SIG-M5 treated with dmso at 0.1 percent for 504 hours (cell line): ENCODE results near the gene EIF4ENIF1.
"Not testable (repeated sequence)": the region's sequence is repeated elsewhere in the genome, so short reads cannot be mapped to it uniquely, and the experiment has no call there.

Source experiments
- DNase-seq: peaks from one replicate; lab custom pipeline; 2025; ENCODE audit not compliant: unreplicated experiment; lab: John Stamatoyannopoulos, UW

The EIF4ENIF1 gene

DNA sequence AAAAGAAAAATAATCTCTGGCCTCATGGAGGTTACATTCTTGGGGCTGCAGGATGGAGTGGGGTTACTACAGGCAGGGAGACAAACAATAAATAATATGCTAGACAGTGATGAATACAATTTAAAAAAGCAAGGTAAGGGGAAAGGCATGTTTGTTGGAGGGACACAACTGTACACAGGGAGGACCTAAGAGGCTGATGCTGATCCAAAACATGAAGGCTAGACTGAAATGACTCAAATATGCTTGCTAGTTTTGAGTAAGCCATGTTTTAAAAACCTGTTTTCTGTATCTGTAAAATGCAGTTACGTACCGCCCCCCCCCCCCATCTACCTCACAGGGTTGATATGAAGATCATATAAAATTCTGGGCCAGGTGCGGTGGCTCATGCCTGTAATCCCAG, 44.0 kb downstream of the EIF4ENIF1 start:
- no peak for DNase-seq

- DNase-seq, result no peak
Observed at GRCh38 chr22:31443516-31443915, 46.1 kb downstream of the EIF4ENIF1 start.

DNA sequence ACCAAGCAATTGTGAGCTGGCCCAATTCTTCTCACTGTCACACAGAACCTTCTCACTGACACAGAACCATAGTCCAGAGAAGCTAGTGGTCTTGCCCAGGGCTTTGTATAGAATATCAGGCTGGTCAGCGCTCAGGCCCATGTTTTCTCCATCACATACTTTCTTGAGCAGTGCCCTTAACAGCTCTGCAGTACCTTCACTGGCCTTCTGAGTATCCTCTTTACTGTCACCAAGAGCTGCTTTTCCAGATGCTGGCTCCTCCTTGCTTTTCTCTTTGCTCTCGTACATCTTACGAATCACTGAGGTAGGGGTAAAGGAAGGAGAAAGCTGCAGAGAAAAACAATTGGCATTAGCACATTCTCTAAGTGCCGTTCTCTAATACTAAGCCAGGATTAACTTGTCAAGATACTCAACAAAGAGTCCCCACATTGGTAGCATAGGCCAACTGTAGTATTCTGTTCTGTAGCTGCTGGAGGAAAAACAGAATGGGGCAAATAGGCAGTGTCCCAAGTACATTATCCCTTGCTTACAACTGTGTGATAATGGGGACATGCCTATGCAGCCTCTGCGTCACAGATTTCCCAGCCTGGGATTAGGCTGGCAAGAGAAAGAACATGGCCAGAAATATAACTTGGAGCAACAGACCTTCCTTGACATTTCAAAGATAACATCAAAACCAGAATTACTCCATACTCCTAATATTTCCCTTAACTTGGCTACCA, 46.7 kb downstream of the EIF4ENIF1 start:
- no peak for DNase-seq

DNA sequence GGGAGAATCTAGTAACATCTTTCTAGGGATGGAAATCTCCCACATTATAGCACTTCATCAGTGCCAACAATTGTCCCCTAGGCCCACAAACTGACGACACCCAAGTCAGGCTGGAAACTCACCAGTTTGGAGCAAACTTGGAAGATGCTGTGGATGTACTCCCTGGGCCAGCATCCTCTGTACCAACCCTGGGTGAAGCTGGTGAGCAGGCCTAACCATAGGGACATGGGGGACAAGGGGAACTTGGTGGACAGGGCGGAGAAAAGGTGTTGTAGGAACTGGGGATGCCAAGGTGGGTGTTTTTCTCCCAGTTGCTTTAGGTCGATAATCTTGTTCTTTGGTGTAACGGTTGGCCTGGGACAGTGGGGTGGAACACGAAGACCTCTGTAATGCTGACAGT, 48.0 kb downstream of the EIF4ENIF1 start:
- DNase-seq, result no peak

- DNase-seq, result no peak
Observed at GRCh38 chr22:31440681-31441080, 49.0 kb downstream of the EIF4ENIF1 start.

- DNase-seq, result no peak
Observed at GRCh38 chr22:31439808-31440207, 49.8 kb downstream of the EIF4ENIF1 start.

DNA sequence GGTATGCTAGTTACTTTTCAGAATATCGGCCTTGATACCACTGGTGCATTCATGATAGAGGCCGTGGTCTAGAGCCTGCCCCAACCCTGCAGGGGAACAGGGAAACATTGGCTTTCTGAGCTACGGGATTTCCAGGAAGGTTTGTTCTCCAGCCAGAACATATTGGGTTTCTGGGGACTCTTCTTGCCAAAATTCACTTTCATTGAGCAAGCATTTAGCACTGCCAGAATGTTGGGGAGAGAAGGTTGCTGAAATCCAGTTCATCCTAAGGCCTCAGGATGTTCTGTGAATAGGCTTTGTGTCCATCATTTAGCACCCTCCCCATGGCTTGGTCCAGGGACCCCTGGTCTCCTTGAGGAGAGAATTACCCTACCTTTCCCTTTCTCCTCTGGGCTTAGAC, 53.5 kb downstream of the EIF4ENIF1 start:
- no peak for DNase-seq

- DNase-seq, result no peak
Observed at GRCh38 chr22:31431950-31432349, 57.7 kb downstream of the EIF4ENIF1 start.

DNA sequence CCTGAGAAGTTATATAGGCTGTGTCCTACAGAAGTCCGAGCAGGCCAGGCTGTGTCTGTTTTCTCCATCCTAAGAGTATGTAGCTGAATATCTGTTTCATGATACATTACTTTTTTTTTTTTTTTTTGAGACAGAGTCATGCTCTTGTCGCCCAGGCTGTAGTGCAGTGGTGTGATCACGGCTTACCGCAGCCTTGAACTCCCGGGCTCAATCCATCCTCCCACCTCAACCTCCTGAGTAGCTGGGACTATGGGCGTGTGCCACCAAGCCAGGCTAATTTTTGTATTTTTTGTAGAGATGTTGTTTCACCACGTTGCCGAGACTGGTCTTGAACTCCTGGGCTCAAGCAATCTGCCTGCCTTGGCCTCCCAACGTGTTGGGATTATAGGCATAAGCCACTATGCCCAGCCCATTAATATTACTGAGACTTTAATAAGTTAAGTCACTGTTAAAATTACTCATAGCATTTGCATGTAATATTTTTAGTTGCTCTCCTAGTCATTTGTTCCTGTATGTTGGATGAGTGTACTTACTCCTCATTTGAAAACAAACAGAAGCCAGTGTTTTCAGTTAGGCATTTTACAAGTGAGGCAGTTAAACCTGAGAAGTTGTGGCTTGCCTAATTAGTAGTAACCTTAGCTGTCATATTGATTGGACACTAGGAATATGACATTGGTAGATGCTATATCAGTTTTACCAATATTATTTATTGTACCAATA, 64.2 kb downstream of the EIF4ENIF1 start:
- DNase-seq, result no peak

DNA sequence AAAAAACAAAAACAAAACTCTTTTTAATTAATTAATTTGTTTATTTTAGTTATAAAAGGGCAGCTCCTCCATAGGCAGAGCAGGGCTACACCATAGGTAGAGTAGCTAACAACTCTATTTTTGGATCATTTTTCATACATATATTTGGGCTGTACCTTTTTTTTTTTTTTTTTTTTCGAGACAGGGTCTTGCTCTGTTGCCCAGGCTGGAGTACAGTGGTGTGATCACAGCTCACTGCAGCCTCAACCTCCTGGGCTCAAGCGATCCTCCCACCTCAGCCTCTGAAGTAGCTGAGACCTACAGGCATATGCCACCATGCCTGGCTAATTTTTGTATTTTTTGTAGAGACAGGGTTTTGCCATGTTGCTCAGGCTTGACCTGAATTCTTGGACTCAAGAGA, 87.3 kb downstream of the EIF4ENIF1 start:
- not testable (repeated sequence) for DNase-seq

DNA sequence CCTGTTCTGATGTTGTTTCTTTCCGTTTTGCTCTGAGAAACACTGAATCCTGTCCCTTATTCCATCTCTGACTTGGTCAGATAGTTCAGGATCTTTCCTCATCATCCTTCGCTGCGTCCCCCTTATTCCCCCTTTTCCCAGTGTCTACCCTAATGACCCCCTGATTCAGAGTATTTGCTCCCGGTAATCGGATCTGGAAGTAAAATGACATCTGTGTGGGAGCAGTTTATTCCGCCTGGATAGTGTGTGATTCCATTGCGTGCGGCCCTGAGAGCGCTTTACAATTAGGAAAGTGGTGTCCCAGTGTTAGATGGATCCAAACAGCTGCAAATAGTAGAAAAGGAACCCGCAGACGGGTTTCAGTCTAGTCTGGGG, 89.6 kb downstream of the EIF4ENIF1 start:
- no peak for DNase-seq

DNA sequence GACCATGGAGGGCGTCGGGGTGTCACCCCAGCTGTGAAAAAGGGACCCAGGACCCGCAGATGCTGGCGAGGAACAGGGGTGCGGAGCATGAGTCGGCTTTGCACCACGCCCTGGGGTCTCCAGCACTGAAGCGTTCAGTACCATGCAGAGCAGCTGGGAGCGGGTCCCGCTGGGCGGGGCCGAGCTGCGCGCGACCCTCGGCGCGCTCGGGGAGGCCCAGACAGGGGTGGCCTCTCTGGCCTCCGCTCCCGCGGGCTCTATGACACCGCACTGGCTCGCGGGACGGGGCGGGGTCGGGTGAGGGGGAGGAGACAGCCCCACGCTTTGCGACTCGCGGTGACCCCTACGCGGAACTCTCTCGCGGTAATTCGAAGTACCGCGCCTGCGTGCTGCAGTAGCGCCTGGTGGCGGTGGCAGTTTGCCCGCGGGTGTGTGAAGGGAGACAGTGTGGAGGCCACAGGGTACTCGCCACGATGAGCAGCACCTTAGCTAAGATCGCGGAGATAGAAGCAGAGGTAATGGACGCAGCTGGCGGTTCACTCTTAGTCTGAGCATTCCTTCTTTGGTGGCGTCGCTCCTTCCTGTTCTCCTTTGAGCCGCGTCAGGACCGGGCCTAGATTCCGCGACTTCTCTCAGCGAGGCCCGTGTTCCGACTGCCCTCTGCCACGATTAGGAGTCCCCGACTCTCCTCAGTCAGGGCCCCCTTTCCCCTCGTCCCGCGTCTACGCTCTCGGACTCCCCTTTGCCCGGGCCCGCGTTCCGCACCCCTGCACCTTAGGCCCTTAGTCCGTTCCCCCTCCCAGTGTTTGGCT, 90.2 kb downstream of the EIF4ENIF1 start, which contains the start of gene DRG1:
Gene DRG1 (plus strand): TSS at position 394 of the 812 bp plus-strand sequence. CDS start 80 bp downstream, at position 474.
- DNase-seq, result peak; percentile 85

DNA sequence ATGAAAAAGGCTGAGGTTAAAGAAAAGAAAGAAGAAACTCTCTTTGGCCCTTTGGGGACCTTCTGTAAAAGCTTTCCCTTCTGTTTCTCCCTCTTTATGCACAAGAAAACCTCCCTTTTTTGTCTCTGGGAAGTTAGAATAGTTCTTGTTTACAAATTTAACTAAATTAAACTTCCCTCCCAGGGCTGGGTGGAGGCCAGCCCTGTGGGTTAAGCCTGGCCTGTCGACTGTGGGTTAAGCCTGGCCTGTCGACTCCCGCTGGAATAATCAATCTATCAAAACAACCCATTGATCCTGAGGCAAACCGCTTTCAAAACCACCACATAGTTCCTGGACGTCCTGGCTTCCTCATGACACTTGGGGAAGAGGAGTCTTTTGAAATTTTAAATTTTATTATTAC, 91.4 kb downstream of the EIF4ENIF1 start:
- no peak for DNase-seq

DNA sequence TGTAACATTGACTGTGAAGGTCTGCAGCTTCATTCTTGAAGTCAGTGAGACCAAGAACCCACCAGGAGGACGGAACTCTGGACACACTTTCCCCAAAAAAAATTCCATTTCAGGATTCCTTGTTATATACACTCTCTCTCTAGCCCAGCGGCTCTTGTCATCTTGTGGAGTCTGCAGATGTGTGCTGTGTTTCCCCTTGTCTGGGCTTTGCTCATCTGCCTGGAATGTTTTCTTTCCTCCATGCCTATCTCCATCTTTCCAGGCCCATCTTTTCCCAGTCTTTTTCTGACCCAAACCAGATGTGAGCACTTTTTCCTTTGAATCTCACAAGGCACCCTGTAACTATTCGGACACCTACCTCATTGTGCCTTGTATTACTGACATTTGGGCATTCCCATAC, 95.3 kb downstream of the EIF4ENIF1 start:
- no peak for DNase-seq

DNA sequence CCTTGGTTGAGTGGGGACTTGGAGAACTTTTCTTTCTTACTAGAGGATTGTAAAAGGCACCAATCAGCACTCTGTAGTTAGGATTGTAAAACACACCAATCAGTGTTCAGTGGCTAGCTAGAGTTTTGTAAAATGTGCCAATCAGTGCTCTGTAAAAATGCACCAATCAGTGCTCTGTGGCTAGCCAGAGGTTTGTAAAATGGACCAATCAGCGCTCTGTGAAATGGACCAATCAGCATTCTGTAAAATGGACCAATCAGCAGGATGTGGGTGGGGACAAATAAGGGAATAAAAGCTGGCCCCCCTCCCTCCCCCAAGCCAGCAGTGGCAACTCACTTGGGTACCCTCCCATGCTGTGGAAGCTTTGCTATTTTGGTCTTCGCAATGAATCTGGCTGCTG, 95.7 kb downstream of the EIF4ENIF1 start:
- no peak for DNase-seq
